HepG2 (cell line): ENCODE measurements around the gene HNRNPL. TPM values are rescaled to one million over a fixed set of nuclear protein-coding genes. Genes with fewer than 3 reads are reported as not detected.

Source experiments
- ATAC-seq: fragments of 200-7000 bp; cut with Tn5 transposase; 3 replicates; pipeline ENCODE4 v1.9.1; 2020; ENCODE audit warnings: mild to moderate bottlenecking, moderate library complexity
- BruUV-seq: library from RNA; stranded (reverse); fragments of 400-500 nt; replicated peaks from 2 replicates; lab custom pipeline; 2021; lab: Mats Ljungman, UMichigan
- CTCF ChIA-PET: fragments of 300-600 bp; formaldehyde crosslinking; extraction: SDS; loops from one replicate; lab custom pipeline; 2021; ENCODE audit warnings: low total read pairs, inconsistent platforms, low intra/inter-chr PET ratio; lab: Yijun Ruan, JAX
- POLR2A ChIA-PET: fragments of 350-600 bp; sonication (Branson Sonifier 250); formaldehyde crosslinking; loops from one replicate; lab custom pipeline; 2020; ENCODE audit warnings: antibody characterized with exemption, inconsistent platforms; lab: Yijun Ruan, JAX
- DNase-seq: peaks from one replicate; pipeline ENCODE4 v3.0.0-alpha.2; 2015; ENCODE audit warnings: low spot score
- FAIRE-seq: peaks from 3 replicates; lab custom pipeline; 2011; peaks lifted over from hg19 to GRCh38; lab: Jason Lieb, UNC
- H2AFZ ChIP-seq: one replicate; pipeline ENCODE4 v1.6.1; 2011; ENCODE audit warnings: low read length, inconsistent platforms
- H3K27ac ChIP-seq: fragments of 300-600 bp; 3 replicates; pipeline ENCODE4 v1.8.0; 2011; ENCODE audit warnings: mixed run types, mild to moderate bottlenecking, mixed read lengths, low read length, inconsistent platforms; ENCODE audit not compliant: insufficient read depth; ENCODE audit errors: extremely low read length
- H3K27me3 ChIP-seq, 2 experiments: fragments of 200-600 bp in 1 of 2; 2 replicates in 1 of 2; 3 replicates in 1 of 2; pipeline versions ENCODE4 v1.6.0 to v1.8.0; 2011; ENCODE audit warnings: low read length in 2 of 2, mild to moderate bottlenecking in 2 of 2, moderate library complexity in 2 of 2, inconsistent platforms in 1 of 2; ENCODE audit not compliant: insufficient read depth in 2 of 2, control insufficient read depth in 1 of 2
- H3K36me3 ChIP-seq, 2 experiments: fragments of 200-600 bp in 1 of 2; replicated peaks in 1 of 2; 2 replicates in 1 of 2; 3 replicates in 1 of 2; pipeline versions ENCODE4 v1.5.1 to v1.8.0; 2011; ENCODE audit warnings: low read length in 2 of 2, inconsistent platforms in 1 of 2; ENCODE audit not compliant: insufficient read depth in 2 of 2, control insufficient read depth in 1 of 2
- H3K4me1 ChIP-seq: 2 replicates; pipeline ENCODE4 v1.5.1; 2012; ENCODE audit warnings: low read length, inconsistent platforms; ENCODE audit not compliant: insufficient read depth
- H3K4me2 ChIP-seq: 2 replicates; pipeline ENCODE4 v1.6.0; 2011; ENCODE audit warnings: low read depth, low read length, inconsistent platforms
- H3K4me3 ChIP-seq, 3 experiments: fragments of 200-600 bp in 1 of 3; sonication (generic), shearing (Covaris generic) in 1 of 3; replicated peaks in 1 of 3; 2 replicates each; pipeline ENCODE4 v1.5.1; 2011 to 2016; ENCODE audit warnings: low read length in 3 of 3, inconsistent platforms in 2 of 3, low read depth in 2 of 3, mild to moderate bottlenecking in 2 of 3, control low read depth in 1 of 3, mixed read lengths in 1 of 3; ENCODE audit not compliant: insufficient read depth in 1 of 3
- H3K79me2 ChIP-seq: one replicate; pipeline ENCODE4 v1.6.1; 2011; ENCODE audit warnings: low read length, inconsistent platforms; ENCODE audit not compliant: insufficient read depth
- H3K9ac ChIP-seq: 2 replicates; pipeline ENCODE4 v1.6.0; 2011; ENCODE audit warnings: mild to moderate bottlenecking, low read depth, low read length, inconsistent platforms; ENCODE audit not compliant: insufficient read depth
- H3K9me3 ChIP-seq: 2 replicates; pipeline ENCODE4 v1.5.1; 2012; ENCODE audit warnings: mild to moderate bottlenecking, low read length
- H4K20me1 ChIP-seq: 2 replicates; pipeline ENCODE4 v1.6.0; 2011; ENCODE audit warnings: inconsistent platforms, mild to moderate bottlenecking, low read length, moderate library complexity; ENCODE audit not compliant: insufficient read depth
- ERF ChIP-seq: IDR thresholded peaks from 2 replicates; pipeline ENCODE4 v1.6.1; 2018; ENCODE audit warnings: missing biosample characterization, missing genetic modification reagents
- FLYWCH1 ChIP-seq: sonication (generic); formaldehyde crosslinking; IDR thresholded peaks from 2 replicates; pipeline ENCODE4 v1.8.1; 2023; ENCODE audit warnings: mild to moderate bottlenecking, missing genetic modification reagents
- GFI1 ChIP-seq: sonication (generic); formaldehyde crosslinking; IDR thresholded peaks from 2 replicates; pipeline ENCODE4 v1.5.0; 2020; ENCODE audit warnings: missing genetic modification reagents, mild to moderate bottlenecking, borderline replicate concordance
- HNRNPL ChIP-seq: fragments of 200-400 bp; formaldehyde crosslinking; IDR thresholded peaks from 2 replicates; pipeline ENCODE4 v1.6.1; 2017; ENCODE audit warnings: mild to moderate bottlenecking, low read depth, low read length
- NFE2L2 ChIP-seq: fragments of 150-350 bp; IDR thresholded peaks from 2 replicates; pipeline ENCODE4 v1.6.1; 2014; ENCODE audit warnings: low read length
- NFKBIZ ChIP-seq: IDR thresholded peaks from 2 replicates; pipeline ENCODE4 v1.6.1; 2018; ENCODE audit warnings: missing genetic modification reagents, missing compliant biosample characterization
- NFYB ChIP-seq: sonication (generic); formaldehyde crosslinking; IDR thresholded peaks from 2 replicates; pipeline ENCODE4 v1.4.0; 2020; ENCODE audit warnings: missing genetic modification reagents
- NFYC ChIP-seq: IDR thresholded peaks from 2 replicates; pipeline ENCODE4 v1.6.1; 2016; ENCODE audit warnings: missing genetic modification reagents, missing compliant biosample characterization
- NR1H2 ChIP-seq: sonication (generic); formaldehyde crosslinking; IDR thresholded peaks from 2 replicates; pipeline ENCODE4 v1.8.1; 2022; ENCODE audit warnings: low read depth, missing genetic modification reagents, borderline replicate concordance
- POLR2A ChIP-seq, 2 experiments: IDR thresholded peaks; 2 replicates each; pipeline ENCODE4 v1.6.1; 2011; ENCODE audit warnings: low read depth in 2 of 2, low read length in 2 of 2, mild to moderate bottlenecking in 1 of 2, moderate library complexity in 1 of 2; ENCODE audit not compliant: insufficient read depth in 1 of 2
- RXRB ChIP-seq: IDR thresholded peaks from 2 replicates; pipeline ENCODE4 v1.6.1; 2016; ENCODE audit warnings: borderline replicate concordance, missing genetic modification reagents, missing compliant biosample characterization
- ZFP82 ChIP-seq: sonication (generic); formaldehyde crosslinking; IDR thresholded peaks from 2 replicates; pipeline ENCODE4 v1.5.1; 2020; ENCODE audit warnings: mild to moderate bottlenecking, missing genetic modification reagents, borderline replicate concordance
- ZNF160 ChIP-seq: sonication (generic); formaldehyde crosslinking; IDR thresholded peaks from 2 replicates; pipeline ENCODE4 v1.8.0; 2022; ENCODE audit warnings: mild to moderate bottlenecking, inconsistent platforms, missing genetic modification reagents
- ZNF484 ChIP-seq: sonication (generic); formaldehyde crosslinking; IDR thresholded peaks from 2 replicates; pipeline ENCODE4 v1.5.1; 2020; ENCODE audit warnings: mild to moderate bottlenecking, low read depth, missing genetic modification reagents, borderline replicate concordance
- ZNF563 ChIP-seq: sonication (generic); formaldehyde crosslinking; IDR thresholded peaks from 2 replicates; pipeline ENCODE4 v1.8.0; 2022; ENCODE audit warnings: mild to moderate bottlenecking, moderate library complexity, missing genetic modification reagents
- ZNF619 ChIP-seq: sonication (generic); formaldehyde crosslinking; IDR thresholded peaks from 2 replicates; pipeline ENCODE4 v1.4.0; 2020; ENCODE audit warnings: mild to moderate bottlenecking, missing genetic modification reagents
- ZNF766 ChIP-seq: sonication (generic); formaldehyde crosslinking; IDR thresholded peaks from 2 replicates; pipeline ENCODE4 v1.5.0; 2020; ENCODE audit warnings: missing genetic modification reagents, borderline replicate concordance
- WGBS: methylation state at CpG from one replicate; pipeline ENCODE4 v1.1.6; 2017; ENCODE audit warnings: low lambda C conversion rate; 5-methylcytosine and 5-hydroxymethylcytosine counted together
- in situ Hi-C: cut with HindIII; loops from 2 replicates; pipeline ENCODE4 v1.10.0; 2017; ENCODE audit warnings: low pct_unique_long_range_greater_than_20kb; ENCODE audit not compliant: extremely low pct_ligation_motif_present
- intact Hi-C: fragments of 100-400 bp; cut with micrococcal nuclease; formaldehyde crosslinking; loops from one replicate; pipeline ENCODE4 v1.10.0; 2022; ENCODE audit not compliant: unreplicated experiment
- polyA plus RNA-seq, 8 experiments: library from polyadenylated mRNA; depleted of rRNA in 3 of 8; stranded (reverse) in 7 of 8; unstranded in 1 of 8; fragments of >200 nt; fragmentation: Illumina TruSeq in 4 of 8; extraction: Trizol in 4 of 8; gene quantifications; 2 replicates each; pipeline versions ENCODE4 v1.2.1 to v1.2.3, GENCODE V29; 2011 to 2016; ENCODE audit warnings: low read depth in 4 of 8, missing spikeins in 1 of 8, mixed read lengths in 1 of 8; ENCODE audit not compliant: insufficient read depth in 1 of 8
- total RNA-seq, 5 experiments: library from RNA; depleted of rRNA; stranded (reverse); fragments of >200 nt; fragmentation: Illumina TruSeq; extraction: Trizol; gene quantifications; 2 replicates each; pipeline ENCODE4 v1.2.3, GENCODE V29; 2016; ENCODE audit warnings: low read depth in 1 of 5
- TF ChIP-seq, protein P1 (sequence below), 2 experiments: sonication (generic) in 1 of 2; formaldehyde crosslinking in 1 of 2; IDR thresholded peaks; 2 replicates each; pipeline versions ENCODE4 v1.4.0 to v1.6.1; 2018 to 2020; ENCODE audit warnings: missing genetic modification reagents in 2 of 2, borderline replicate concordance in 1 of 2, low read depth in 1 of 2, mild to moderate bottlenecking in 1 of 2, missing biosample characterization in 1 of 2
- TF ChIP-seq, protein P2 (sequence below): sonication (generic); formaldehyde crosslinking; IDR thresholded peaks from 2 replicates; pipeline ENCODE4 v1.4.0; 2020; ENCODE audit warnings: missing genetic modification reagents

The HNRNPL gene
- total and polyA plus RNA-seq, 2 of the 13 experiments (the other 11 are each of a cell fraction or from before 2014, with no cell fraction given) = 156 to 278 TPM

DNA sequence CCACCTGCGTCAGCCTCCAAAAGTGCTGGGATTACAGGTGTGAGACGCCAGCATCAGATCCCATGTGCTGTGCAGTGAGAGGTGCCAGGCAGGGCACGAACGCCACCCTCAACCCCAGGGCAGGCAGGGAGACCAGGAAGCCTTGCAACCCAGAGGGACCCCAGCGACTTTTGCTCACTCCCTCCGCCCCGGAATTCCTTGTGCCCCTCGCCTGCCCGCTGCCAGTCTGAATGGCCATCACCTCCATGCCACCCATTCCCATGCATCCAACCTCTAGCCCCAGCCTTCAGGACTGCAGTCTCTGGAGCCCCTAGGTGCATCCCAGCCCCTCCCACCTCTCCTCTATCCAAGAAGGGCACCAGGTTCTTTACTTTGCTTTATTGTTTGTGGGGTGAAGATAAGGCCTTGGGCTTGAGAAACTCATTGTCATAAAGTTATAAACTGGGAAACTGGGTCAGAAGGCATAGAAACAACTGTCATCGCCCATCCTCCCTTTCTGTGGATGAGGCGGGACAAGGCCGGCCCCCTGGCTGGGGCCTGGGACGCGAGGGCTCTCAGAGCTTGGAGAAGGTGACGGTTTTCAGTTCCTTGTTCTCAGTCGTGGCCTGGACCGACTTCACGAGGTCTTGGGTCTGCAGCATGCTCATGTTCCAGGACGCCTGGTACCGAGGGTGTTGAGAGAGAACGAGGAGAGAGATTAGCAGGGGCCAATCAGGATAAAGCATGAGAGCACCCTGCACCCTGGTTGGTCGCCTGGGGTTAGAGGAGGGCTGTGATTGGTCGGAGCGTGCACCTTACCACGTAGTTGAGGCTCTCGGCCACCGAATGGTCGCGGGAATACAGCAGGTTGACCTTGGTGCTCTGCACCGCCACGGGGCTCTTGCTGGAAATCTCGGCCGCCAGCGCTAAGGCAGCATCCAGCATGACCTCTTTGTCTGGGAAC lies 34.5 kb downstream of the HNRNPL start:
- Histone ChIP-seq H3K9me3 (no peaks in the 10 kb centered on the region), H2AFZ (no peak overlapping the region), H3K4me3 (no peak overlapping the region), H4K20me1 (no peaks in the 10 kb centered on the region), H3K9ac (no peak overlapping the region), H3K27ac (no peak overlapping the region), H3K4me2 (no peak overlapping the region), H3K79me2 (no peaks in the 10 kb centered on the region), H3K36me3 (peaks cover 11 to 27% of the 10 kb centered on the region in 2 experiments; a peak in 4 of 5 replicates), H3K27me3 (no peaks in the 10 kb centered on the region), H3K4me1 (peaks cover 36% of the 10 kb centered on the region)
- no peak for DNase-seq
- no peak for FAIRE-seq
- CTCF ChIA-PET = no interaction called here
- intact Hi-C loops = no loop called here
- WGBS = 97% methylated on average over 30 of the region's 34 CpGs
- POLR2A ChIA-PET = interaction anchor here (1.0 to 1.7 kb wide), 4 partner anchors 16 to 34 kb away, joined by 3 to 4 read pairs (median 3); partner anchors contain the start of gene ECH1
- BruUV-seq = TSS peak; percentile 74
- TF ChIP-seq ZNF563 (CRISPR knock-in tag) = no peak
- TF ChIP-seq, protein P1, sequence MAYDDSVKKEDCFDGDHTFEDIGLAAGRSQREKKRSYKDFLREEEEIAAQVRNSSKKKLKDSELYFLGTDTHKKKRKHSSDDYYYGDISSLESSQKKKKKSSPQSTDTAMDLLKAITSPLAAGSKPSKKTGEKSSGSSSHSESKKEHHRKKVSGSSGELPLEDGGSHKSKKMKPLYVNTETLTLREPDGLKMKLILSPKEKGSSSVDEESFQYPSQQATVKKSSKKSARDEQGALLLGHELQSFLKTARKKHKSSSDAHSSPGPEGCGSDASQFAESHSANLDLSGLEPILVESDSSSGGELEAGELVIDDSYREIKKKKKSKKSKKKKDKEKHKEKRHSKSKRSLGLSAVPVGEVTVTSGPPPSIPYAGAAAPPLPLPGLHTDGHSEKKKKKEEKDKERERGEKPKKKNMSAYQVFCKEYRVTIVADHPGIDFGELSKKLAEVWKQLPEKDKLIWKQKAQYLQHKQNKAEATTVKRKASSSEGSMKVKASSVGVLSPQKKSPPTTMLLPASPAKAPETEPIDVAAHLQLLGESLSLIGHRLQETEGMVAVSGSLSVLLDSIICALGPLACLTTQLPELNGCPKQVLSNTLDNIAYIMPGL (CRISPR knock-in tag; IDR thresholded peaks at IDR 0.05; ENCODE audit: borderline replicate concordance in 1 of 2, low read depth in 1 of 2) = no peak
- TF ChIP-seq ZFP82 (CRISPR knock-in tag) = no peak
- no peak for TF ChIP-seq ZNF766 (CRISPR knock-in tag)
- no peak for TF ChIP-seq NFE2L2
- TF ChIP-seq ZNF160 (CRISPR knock-in tag) = no peak
- TF ChIP-seq POLR2A (IDR thresholded peaks at IDR 0.05; ENCODE audit: insufficient read depth in 1 of 2, low read depth in 2 of 2, low read length in 2 of 2) = 0 out of 4 replicates have a peak, but pooled peaks of 1 of the 2 experiments have one; percentile 18
- TF ChIP-seq NFKBIZ (CRISPR knock-in tag) = no peak
- TF ChIP-seq RXRB (CRISPR knock-in tag) = no peak
- TF ChIP-seq NFYB (CRISPR knock-in tag) = peak; percentile 52
- 0 out of 2 replicates have a peak, but pooled peaks have one; percentile 35 for TF ChIP-seq HNRNPL
- no peak for TF ChIP-seq ZNF619
- TF ChIP-seq NFYC = peak; percentile 61
- no peak for TF ChIP-seq GFI1 (CRISPR knock-in tag)
- TF ChIP-seq ZNF484 (CRISPR knock-in tag) = no peak
- TF ChIP-seq ERF (CRISPR knock-in tag) = no peak
- TF ChIP-seq, protein P2, sequence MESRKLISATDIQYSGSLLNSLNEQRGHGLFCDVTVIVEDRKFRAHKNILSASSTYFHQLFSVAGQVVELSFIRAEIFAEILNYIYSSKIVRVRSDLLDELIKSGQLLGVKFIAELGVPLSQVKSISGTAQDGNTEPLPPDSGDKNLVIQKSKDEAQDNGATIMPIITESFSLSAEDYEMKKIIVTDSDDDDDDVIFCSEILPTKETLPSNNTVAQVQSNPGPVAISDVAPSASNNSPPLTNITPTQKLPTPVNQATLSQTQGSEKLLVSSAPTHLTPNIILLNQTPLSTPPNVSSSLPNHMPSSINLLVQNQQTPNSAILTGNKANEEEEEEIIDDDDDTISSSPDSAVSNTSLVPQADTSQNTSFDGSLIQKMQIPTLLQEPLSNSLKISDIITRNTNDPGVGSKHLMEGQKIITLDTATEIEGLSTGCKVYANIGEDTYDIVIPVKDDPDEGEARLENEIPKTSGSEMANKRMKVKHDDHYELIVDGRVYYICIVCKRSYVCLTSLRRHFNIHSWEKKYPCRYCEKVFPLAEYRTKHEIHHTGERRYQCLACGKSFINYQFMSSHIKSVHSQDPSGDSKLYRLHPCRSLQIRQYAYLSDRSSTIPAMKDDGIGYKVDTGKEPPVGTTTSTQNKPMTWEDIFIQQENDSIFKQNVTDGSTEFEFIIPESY (CRISPR knock-in tag) = peak; percentile 97
- TF ChIP-seq FLYWCH1 (CRISPR knock-in tag) = no peak
- no peak for TF ChIP-seq NR1H2 (CRISPR knock-in tag)
- in situ Hi-C loops = no loop called here
- ATAC-seq = no peak
